ENCODE results near the gene GRB2. TPM values are rescaled to one million over a fixed set of nuclear protein-coding genes. Genes with fewer than 3 reads are reported as not detected.
A peak's percentile ranks its signal among the peaks of the same experiment; 100 is the strongest.

Gene GRB2
- polyA plus RNA-seq, 3 donors, result 164 to 338 (median 262) TPM

DNA sequence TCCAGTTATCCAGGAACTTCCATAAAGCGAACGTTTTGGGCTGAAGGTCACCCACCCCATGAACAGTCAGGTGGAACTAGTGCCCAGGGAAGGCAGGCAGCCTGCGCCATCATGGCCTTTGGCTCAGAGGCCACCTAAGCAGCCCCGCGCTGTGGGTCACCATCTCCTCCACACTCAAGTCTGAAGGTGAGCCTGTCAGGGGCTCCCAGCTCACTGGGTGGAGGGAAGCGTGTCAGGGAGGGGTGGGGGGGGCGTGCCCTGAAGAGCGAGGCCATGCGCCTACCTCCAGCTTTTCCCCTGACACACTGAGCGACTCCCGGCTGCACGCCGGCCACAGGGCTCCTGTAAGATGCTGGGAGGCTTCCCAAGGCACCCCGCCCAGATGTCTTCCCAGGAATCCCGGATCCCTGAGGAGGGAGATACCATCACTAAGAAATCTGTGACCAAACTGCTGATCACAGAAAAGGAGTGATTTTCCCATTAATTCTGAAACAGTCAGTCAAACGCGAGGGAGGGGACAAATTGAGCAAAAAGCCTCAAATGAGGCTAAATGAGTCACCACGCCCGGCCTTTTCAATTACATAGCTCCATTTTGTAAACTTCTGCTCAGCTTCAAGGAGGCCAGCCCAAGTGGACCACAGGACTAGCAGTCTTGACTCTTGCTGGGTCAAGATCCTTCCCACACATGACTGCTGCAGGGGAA is 89.8 kb downstream of the GRB2 start:
- no peak overlapping the region for H3K4me3 Mint-ChIP-seq
- Histone ChIP-seq H3K27me3 (ENCODE audit: control insufficient read depth in 2 of 2, insufficient read depth in 2 of 2, low read length in 2 of 2) (no peaks in the 10 kb centered on the region), H4K20me1 (ENCODE audit: insufficient read depth, low read length) (no peaks in the 10 kb centered on the region), H3K79me2 (ENCODE audit: insufficient read depth, low read length) (peaks cover 60% of the 10 kb centered on the region), H2AFZ (ENCODE audit: insufficient read depth, low read depth, low read length, poor library complexity, severe bottlenecking) (no peak overlapping the region), H3K9ac (ENCODE audit: insufficient read depth, low read length, poor library complexity, severe bottlenecking) (peak overlapping the region; percentile 81), H3K9me3 (replicated peaks in 1 of 2; ENCODE audit: control insufficient read depth in 1 of 2, insufficient read depth in 1 of 2, low read length in 2 of 2) (no peaks in the 10 kb centered on the region), H3K36me3 (replicated peaks in 1 of 2; ENCODE audit: control insufficient read depth in 1 of 2, insufficient read depth in 2 of 2, low read length in 2 of 2) (peaks cover 34 to 36% of the 10 kb centered on the region in 2 donors), H3K27ac (ENCODE audit: low read depth in 1 of 2, low read length in 2 of 2) (peak overlapping the region; percentile 98 to 100), H3K4me2 (replicated peaks; ENCODE audit: extremely low read depth, low read length, poor library complexity, severe bottlenecking) (no peak overlapping the region), H3K4me3 (replicated peaks in 1 of 3; ENCODE audit: low read depth in 2 of 3, low read length in 3 of 3) (peak overlapping the region in 1 of 3 experiments; percentile 7), H3K4me1 (ENCODE audit: control insufficient read depth in 1 of 2, insufficient read depth in 2 of 2, low read length in 2 of 2) (peaks cover 83 to 85% of the 10 kb centered on the region in 2 donors)
- WGBS (ENCODE audit: insufficient coverage), result 50% methylated on average over 4 of the region's 19 CpGs
- intact Hi-C loops (cut with micrococcal nuclease), result no loop called here
- peak; percentile 78 to 91 (median 86) for DNase-seq
- peak overlapping the region; percentile 93 to 99 (median 98) for H3K27ac Mint-ChIP-seq
- TF ChIP-seq, protein P1, sequence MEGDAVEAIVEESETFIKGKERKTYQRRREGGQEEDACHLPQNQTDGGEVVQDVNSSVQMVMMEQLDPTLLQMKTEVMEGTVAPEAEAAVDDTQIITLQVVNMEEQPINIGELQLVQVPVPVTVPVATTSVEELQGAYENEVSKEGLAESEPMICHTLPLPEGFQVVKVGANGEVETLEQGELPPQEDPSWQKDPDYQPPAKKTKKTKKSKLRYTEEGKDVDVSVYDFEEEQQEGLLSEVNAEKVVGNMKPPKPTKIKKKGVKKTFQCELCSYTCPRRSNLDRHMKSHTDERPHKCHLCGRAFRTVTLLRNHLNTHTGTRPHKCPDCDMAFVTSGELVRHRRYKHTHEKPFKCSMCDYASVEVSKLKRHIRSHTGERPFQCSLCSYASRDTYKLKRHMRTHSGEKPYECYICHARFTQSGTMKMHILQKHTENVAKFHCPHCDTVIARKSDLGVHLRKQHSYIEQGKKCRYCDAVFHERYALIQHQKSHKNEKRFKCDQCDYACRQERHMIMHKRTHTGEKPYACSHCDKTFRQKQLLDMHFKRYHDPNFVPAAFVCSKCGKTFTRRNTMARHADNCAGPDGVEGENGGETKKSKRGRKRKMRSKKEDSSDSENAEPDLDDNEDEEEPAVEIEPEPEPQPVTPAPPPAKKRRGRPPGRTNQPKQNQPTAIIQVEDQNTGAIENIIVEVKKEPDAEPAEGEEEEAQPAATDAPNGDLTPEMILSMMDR (IDR thresholded peaks at IDR 0.05), result no peak
- H3K9me3 Mint-ChIP-seq, result peaks cover 0 to 2% (median 0%) of the 10 kb centered on the region in 7 donors
- peaks cover 37 to 51% of the 10 kb centered on the region in 2 donors for H3K36me3 Mint-ChIP-seq
- peaks cover 0 to 14% (median 0%) of the 10 kb centered on the region in 3 donors for H3K27me3 Mint-ChIP-seq (ENCODE audit: low read depth in 3 of 3)
- peaks cover 77% of the 10 kb centered on the region for H3K4me1 Mint-ChIP-seq

DNA sequence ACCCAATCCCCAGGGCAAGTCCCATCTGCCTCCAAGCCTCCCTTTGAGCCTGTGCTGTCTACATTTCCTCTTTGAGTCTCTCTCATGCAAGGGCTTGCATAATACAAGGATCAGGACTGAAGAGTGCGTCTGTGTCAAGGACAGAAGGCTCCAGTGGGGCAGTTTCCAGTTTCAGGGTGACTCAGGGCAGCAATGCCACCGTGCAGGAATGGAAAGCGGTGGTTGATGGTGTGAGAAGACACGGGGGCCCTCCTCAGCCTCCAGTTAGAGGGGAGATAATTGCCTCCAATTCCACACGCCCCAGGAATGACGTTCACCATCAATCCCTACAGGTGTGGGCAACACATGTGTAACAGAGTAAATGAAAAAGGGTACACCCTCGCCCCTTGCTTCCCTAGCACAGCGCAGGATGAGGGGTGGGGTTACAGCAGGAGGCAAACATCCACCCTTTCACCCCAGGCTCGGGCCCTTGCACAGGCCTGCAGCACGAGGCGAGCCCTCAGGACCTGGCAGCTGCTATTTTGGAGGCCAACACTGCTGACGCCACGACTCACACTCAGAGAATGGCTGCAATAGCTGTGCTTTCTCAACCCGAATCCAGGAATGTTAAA is 91.4 kb downstream of the GRB2 start:
- Histone ChIP-seq H3K79me2 (ENCODE audit: insufficient read depth, low read length) (peaks cover 48% of the 10 kb centered on the region), H3K4me3 (replicated peaks in 1 of 3; ENCODE audit: low read depth in 2 of 3, low read length in 3 of 3) (no peak overlapping the region), H3K4me1 (ENCODE audit: control insufficient read depth in 1 of 2, insufficient read depth in 2 of 2, low read length in 2 of 2) (peaks cover 99 to 100% of the 10 kb centered on the region in 2 donors), H3K4me2 (replicated peaks; ENCODE audit: extremely low read depth, low read length, poor library complexity, severe bottlenecking) (peak overlapping the region; percentile 16), H3K9ac (ENCODE audit: insufficient read depth, low read length, poor library complexity, severe bottlenecking) (peak overlapping the region; percentile 81), H3K27ac (ENCODE audit: low read depth in 1 of 2, low read length in 2 of 2) (peak overlapping the region; percentile 98 to 100), H2AFZ (ENCODE audit: insufficient read depth, low read depth, low read length, poor library complexity, severe bottlenecking) (no peak overlapping the region), H3K9me3 (replicated peaks in 1 of 2; ENCODE audit: control insufficient read depth in 1 of 2, insufficient read depth in 1 of 2, low read length in 2 of 2) (no peaks in the 10 kb centered on the region), H3K27me3 (ENCODE audit: control insufficient read depth in 2 of 2, insufficient read depth in 2 of 2, low read length in 2 of 2) (no peaks in the 10 kb centered on the region), H3K36me3 (replicated peaks in 1 of 2; ENCODE audit: control insufficient read depth in 1 of 2, insufficient read depth in 2 of 2, low read length in 2 of 2) (peaks cover 17 to 20% of the 10 kb centered on the region in 2 donors), H4K20me1 (ENCODE audit: insufficient read depth, low read length) (no peaks in the 10 kb centered on the region)
- Mint-ChIP-seq H3K27me3 (ENCODE audit: low read depth in 3 of 3) (peaks cover 0 to 14% (median 0%) of the 10 kb centered on the region in 3 donors), H3K9me3 (peaks cover 0 to 2% (median 0%) of the 10 kb centered on the region in 7 donors), H3K4me3 (peak overlapping the region in 1 of 2 donors; percentile 31), H3K36me3 (peaks cover 24 to 34% of the 10 kb centered on the region in 2 donors), H3K4me1 (peaks cover 91% of the 10 kb centered on the region), H3K27ac (peak overlapping the region; percentile 97 to 99 (median 98))
- TF ChIP-seq, protein P1 (IDR thresholded peaks at IDR 0.05), result no peak
- peak; percentile 95 to 98 (median 98) for DNase-seq
- 4% methylated on average over 7 of the region's 14 CpGs for WGBS (ENCODE audit: insufficient coverage)
- intact Hi-C loops (cut with micrococcal nuclease), result loop anchor here in 1 of 2 donors (2.0 kb wide), 1 partner anchor 19 kb away; no protein-coding TSS in a partner anchor
